Lower leg skin (tissue), 3 donors: ENCODE data around the gene MAD1L1.

Experiments
- CTCF ChIP-seq, 3 donors: fragments of 450-650 bp; IDR thresholded peaks; one replicate each; pipeline ENCODE4 v1.5.1; 2016; ENCODE audit warnings: antibody characterized with exemption in 3 of 3, mild to moderate bottlenecking in 3 of 3, moderate library complexity in 2 of 3
- POLR2A ChIP-seq, 2 donors: fragments of 450-650 bp; IDR thresholded peaks; one replicate each; pipeline ENCODE4 v1.6.1; 2016 to 2017; ENCODE audit warnings: antibody characterized with exemption in 2 of 2, mild to moderate bottlenecking in 1 of 2, moderate library complexity in 1 of 2

GRCh38 chr7:1977876-1978441 is 254.8 kb downstream of the MAD1L1 start:
- TF ChIP-seq POLR2A (IDR thresholded peaks at IDR 0.05) (no peak), CTCF (IDR thresholded peaks at IDR 0.05) (no peak)
